ENCODE results near the gene PCDHGA11. TPM values are rescaled to one million over a fixed set of nuclear protein-coding genes. Genes with fewer than 3 reads are reported as not detected.

The PCDHGA11 gene
- total and polyA plus RNA-seq, 9 of the 15 experiments (the other 6 are each of a cell fraction or from before 2014, with no cell fraction given), result 0.04 to 0.07 (median 0.04) TPM; not detected in 4

DNA sequence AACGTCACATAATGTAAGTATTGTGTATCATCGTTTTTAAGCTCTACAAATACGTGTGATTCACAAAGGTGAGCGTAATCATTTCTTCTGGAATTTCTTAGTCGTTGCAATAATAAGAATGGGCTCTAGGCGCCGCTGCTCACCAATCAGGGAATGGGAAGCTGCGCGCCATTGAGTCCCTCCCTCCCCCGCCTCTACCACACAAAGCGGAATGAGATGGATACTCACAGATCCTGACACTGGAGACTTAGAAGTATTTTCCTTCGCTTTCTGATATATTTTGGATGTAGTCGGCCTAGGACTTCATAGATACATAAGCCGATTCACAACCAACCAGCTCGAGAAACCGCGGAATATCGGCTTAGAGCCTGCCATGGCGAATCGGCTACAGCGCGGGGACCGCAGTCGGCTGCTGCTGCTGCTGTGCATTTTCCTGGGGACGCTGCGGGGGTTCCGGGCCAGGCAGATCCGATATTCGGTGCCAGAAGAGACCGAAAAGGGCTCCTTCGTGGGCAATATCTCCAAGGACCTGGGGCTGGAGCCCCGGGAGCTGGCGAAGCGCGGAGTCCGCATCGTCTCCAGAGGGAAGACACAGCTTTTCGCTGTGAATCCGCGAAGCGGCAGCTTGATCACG, at the start of gene PCDHGA11 (continued):
- TF ChIP-seq, protein P1, sequence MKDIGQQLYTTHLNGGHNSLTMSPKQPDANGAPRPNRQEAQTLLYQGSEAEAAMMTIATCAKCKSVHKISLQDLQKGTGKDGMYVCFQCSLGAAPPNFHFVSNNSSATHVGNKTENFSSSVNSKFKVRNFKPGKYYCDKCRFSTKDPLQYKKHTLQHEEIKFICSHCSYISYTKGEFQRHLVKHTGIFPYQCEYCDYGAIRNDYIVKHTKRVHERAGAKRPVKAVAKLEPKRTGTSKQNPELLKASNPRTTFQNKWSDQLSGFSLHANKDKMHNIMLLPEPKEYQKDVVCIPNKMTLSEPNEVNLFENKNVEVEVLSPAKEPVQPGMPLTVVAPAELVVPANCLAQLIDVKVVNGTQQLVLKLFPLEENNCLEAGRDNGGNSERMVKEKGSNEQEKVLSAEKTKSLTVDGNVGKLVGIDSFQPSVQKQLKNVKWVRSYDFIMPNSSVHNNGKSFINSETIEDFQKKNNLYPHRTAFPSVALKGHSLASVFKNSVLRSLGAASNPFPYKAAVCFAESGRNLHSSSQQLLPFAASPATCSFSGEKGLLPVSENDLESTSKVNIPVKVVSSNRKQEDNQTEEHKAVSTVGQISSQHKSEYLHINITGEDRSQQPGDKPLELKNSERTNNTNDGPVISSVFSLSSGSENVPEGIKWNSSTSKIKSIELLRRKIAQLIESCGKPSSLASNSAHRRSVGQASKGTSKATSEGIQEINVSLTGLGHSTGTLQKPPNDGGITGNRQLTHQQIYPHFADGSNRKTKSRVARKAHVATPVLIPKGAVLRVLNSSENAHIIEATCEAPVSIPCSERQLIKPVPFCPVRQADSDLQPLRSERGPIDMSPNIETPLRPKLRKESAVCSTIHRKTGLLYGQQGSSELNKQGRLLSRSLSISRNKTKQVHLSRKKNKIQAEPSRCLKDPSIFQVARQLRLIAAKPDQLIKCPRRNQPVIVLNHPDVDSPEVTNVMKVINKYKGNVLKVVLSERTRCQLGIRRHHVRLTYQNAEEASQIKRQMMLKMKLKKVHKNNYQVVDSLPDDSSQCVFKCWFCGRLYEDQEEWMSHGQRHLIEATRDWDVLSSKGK (CRISPR knock-in tag; IDR thresholded peaks at IDR 0.05), result no peak
- TF ChIP-seq KLF1 (tag; IDR thresholded peaks at IDR 0.05) (no peak), YY1 (IDR thresholded peaks at IDR 0.05; ENCODE audit: borderline replicate concordance in 1 of 3, control insufficient read depth in 1 of 3, extremely low read depth in 1 of 3, insufficient read depth in 3 of 3, insufficient read length in 1 of 3, insufficient replicate concordance in 2 of 3, low read depth in 1 of 3, low read length in 2 of 3) (peak in 1 of 3 experiments; percentile 47), ZNF696 (CRISPR knock-in tag; conservative IDR thresholded peaks at IDR 0.05) (no peak), ZNF184 (CRISPR knock-in tag; IDR thresholded peaks at IDR 0.05) (no peak), YBX1 (IDR thresholded peaks at IDR 0.05) (no peak), KAT7 (CRISPR knock-in tag; IDR thresholded peaks at IDR 0.05; ENCODE audit: borderline replicate concordance) (no peak), EP300 (IDR thresholded peaks at IDR 0.05; ENCODE audit: low read length) (no peak), TFAM (CRISPR knock-in tag; conservative IDR thresholded peaks at IDR 0.05) (no peak), ZNF584 (CRISPR knock-in tag; IDR thresholded peaks at IDR 0.05; ENCODE audit: low read depth) (no peak)
- TF ChIP-seq, protein P2, sequence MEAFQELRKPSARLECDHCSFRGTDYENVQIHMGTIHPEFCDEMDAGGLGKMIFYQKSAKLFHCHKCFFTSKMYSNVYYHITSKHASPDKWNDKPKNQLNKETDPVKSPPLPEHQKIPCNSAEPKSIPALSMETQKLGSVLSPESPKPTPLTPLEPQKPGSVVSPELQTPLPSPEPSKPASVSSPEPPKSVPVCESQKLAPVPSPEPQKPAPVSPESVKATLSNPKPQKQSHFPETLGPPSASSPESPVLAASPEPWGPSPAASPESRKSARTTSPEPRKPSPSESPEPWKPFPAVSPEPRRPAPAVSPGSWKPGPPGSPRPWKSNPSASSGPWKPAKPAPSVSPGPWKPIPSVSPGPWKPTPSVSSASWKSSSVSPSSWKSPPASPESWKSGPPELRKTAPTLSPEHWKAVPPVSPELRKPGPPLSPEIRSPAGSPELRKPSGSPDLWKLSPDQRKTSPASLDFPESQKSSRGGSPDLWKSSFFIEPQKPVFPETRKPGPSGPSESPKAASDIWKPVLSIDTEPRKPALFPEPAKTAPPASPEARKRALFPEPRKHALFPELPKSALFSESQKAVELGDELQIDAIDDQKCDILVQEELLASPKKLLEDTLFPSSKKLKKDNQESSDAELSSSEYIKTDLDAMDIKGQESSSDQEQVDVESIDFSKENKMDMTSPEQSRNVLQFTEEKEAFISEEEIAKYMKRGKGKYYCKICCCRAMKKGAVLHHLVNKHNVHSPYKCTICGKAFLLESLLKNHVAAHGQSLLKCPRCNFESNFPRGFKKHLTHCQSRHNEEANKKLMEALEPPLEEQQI (IDR thresholded peaks at IDR 0.05), result no peak
- TF ChIP-seq, protein P3, sequence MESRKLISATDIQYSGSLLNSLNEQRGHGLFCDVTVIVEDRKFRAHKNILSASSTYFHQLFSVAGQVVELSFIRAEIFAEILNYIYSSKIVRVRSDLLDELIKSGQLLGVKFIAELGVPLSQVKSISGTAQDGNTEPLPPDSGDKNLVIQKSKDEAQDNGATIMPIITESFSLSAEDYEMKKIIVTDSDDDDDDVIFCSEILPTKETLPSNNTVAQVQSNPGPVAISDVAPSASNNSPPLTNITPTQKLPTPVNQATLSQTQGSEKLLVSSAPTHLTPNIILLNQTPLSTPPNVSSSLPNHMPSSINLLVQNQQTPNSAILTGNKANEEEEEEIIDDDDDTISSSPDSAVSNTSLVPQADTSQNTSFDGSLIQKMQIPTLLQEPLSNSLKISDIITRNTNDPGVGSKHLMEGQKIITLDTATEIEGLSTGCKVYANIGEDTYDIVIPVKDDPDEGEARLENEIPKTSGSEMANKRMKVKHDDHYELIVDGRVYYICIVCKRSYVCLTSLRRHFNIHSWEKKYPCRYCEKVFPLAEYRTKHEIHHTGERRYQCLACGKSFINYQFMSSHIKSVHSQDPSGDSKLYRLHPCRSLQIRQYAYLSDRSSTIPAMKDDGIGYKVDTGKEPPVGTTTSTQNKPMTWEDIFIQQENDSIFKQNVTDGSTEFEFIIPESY (CRISPR knock-in tag; IDR thresholded peaks at IDR 0.05), result peak; percentile 73
- TF ChIP-seq, protein P4, sequence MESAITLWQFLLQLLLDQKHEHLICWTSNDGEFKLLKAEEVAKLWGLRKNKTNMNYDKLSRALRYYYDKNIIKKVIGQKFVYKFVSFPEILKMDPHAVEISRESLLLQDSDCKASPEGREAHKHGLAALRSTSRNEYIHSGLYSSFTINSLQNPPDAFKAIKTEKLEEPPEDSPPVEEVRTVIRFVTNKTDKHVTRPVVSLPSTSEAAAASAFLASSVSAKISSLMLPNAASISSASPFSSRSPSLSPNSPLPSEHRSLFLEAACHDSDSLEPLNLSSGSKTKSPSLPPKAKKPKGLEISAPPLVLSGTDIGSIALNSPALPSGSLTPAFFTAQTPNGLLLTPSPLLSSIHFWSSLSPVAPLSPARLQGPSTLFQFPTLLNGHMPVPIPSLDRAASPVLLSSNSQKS (CRISPR knock-in tag; IDR thresholded peaks at IDR 0.05), result no peak
- TF ChIP-seq, protein P5, sequence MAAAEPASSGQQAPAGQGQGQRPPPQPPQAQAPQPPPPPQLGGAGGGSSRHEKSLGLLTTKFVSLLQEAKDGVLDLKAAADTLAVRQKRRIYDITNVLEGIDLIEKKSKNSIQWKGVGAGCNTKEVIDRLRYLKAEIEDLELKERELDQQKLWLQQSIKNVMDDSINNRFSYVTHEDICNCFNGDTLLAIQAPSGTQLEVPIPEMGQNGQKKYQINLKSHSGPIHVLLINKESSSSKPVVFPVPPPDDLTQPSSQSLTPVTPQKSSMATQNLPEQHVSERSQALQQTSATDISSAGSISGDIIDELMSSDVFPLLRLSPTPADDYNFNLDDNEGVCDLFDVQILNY (CRISPR knock-in tag; IDR thresholded peaks at IDR 0.05), result no peak
- TF ChIP-seq, protein P6, sequence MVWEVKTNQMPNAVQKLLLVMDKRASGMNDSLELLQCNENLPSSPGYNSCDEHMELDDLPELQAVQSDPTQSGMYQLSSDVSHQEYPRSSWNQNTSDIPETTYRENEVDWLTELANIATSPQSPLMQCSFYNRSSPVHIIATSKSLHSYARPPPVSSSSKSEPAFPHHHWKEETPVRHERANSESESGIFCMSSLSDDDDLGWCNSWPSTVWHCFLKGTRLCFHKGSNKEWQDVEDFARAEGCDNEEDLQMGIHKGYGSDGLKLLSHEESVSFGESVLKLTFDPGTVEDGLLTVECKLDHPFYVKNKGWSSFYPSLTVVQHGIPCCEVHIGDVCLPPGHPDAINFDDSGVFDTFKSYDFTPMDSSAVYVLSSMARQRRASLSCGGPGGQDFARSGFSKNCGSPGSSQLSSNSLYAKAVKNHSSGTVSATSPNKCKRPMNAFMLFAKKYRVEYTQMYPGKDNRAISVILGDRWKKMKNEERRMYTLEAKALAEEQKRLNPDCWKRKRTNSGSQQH (CRISPR knock-in tag; IDR thresholded peaks at IDR 0.05), result no peak
